Right lung (tissue), 5 donors: ENCODE data around the gene DIPK1B. TPM values are rescaled to one million over a fixed set of nuclear protein-coding genes. Genes with fewer than 3 reads are reported as not detected.

Source experiments
- DNase-seq, 2 donors: peaks; one replicate each; pipeline ENCODE4 v3.0.0-alpha.2; 2013
- polyA plus RNA-seq, 5 donors: library from polyadenylated mRNA; unstranded; fragments of 120-200 nt; gene quantifications; one replicate each; pipeline versions ENCODE4 v1.2.1 to v1.2.3, GENCODE V29; 2013; ENCODE audit warnings: inconsistent platforms in 1 of 5, low replicate concordance in 1 of 5; ENCODE audit not compliant: insufficient read length in 5 of 5, insufficient read depth in 1 of 5

DIPK1B gene
- polyA plus RNA-seq, 5 donors, result 22.7 to 47.6 (median 29.8) TPM

DNA sequence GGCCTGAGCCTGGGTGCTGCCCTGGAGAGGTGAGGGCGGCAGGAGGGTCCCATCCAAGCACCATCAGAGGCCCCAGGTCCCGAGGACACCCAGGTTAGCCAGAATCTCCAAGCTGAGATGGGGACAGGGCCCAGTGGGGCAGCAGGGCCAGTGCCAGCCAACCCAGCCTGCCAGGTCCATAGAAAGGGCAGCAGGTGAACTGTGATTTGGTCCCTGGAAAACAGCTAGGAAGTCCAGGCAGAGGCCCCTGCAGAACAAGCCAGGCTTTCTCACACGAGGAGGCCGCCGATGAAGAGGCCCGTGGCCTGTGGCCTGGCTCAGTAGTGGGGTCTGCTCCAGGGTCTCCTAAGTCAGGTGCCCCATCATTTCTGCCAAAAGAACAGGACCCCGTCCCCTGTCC, 27.2 kb upstream of the DIPK1B start:
- DNase-seq, result no peak

DNA sequence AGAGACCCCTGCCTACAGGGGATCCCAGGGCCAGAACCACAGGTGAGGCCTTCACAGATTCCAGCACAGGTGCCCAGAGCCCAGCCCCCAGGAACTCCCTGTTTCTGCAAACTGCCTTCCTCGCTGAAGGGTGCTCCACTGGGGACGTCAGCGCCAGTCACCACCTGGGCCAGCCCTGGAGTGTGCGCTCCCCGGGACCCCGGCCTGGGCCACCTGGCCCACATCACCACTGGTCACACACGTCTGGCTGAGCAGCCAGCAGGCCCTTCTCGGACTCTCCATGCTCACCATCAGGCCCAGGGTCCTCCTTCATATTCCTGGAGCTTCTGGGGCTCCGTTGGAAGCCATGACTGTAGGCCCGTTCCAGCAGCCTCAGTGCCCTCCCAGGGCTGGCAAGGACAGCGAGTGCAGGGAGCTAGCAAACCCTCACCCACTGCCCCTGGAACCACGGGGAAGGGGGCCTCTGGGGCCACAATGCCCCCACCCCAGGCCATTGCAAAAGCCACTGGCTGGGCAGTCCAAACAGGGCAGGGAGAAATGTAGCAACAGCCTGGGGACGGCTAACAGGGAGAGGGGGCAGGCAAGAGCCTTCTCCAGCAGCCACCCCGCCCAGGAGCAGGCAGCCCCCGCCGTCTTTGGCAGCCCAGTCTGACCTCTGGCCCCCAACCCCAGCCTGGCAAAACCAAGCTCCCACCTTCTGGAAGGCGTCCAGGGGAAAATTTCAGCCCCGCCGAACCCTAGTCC, 26.4 kb upstream of the DIPK1B start:
- DNase-seq, result no peak

DNA sequence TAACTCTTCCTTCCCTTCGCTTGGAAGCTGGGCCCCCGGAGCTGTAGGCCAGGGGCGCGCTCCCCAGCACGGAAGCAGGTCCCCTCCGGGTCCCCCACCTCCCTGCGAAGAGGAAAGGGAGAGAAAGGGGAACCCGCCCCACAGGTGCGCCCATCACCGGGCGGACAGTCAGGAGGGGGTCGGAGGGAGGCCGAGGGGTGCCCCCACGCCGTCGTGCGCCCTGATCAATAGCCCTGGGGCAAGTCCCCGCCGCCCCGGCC, 25.9 kb upstream of the DIPK1B start:
- no peak for DNase-seq

DNA sequence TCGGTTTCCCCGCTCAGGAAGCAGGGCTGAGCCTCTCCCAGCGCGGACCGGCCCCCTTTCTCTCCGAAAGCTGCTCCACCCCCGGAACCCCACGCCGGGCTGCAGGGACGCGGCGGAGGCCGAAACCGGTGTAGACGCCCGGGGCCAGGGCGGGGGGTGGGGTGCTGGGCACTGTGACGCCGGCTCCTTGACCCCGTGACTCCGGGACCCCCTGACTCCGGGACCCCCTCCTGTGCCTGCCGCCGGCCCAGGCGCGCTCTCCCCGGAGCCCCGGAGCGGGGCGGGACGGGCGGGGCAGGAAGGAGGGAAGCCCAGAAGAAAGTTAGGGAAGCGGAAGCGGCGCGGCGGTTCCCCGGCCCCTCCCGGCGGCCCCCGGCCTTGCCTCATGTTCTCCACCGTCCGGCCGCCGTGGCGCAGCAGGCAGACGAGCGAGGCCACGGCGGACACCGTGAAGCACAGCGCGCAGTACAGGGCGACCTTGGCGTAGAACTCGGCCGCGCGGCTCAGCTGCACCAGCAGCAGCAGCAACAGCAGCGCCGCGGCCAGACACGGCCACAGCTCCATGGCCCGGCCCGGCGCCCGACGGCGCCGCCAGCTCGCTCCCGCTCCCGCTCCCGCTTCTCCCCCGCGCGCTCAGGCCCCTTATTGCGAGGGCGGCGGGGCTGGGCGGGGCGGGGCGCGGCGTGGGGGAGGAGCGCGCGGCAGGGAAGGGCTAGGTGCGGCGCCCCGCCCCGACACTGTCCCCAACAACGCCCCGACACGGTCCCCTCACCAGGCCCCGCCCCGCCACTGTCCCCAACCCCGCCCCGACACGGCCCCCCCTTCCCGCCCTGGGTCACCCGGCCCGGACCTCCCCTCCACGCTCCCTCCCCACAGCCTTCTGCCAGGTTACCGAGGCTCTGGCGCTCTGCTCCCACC, 25.3 kb upstream of the DIPK1B start, which contains the start of gene AGPAT2:
AGPAT2 (minus strand) TSS at position 664 of the 918 bp plus-strand sequence; CDS start at position 564, 100 bp downstream.
- no peak for DNase-seq

DNA sequence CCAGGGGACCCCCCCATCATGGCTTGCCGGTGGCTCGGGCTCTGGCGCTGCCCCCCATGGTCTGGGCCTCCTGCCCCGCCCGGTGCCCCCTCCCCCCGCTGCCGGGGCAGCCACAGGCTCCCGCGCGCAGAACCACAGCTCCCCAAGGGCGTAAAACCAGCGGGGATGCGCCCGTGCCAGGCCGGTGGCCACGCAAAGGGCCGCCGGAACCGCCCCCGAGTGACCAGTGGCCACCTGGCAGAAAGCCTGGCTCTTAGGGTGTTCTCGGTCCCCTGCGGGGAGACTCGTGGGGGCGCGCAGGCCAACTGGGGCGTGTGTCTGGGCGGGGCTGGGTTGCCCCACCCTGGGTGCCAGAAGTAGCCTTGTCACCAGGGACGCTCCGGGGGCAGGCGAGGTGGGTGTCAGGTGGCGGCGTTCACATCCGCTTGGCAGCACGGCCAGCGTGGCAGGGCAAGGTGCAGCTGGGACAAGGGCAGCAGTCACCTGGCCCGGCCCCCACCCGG, 24.6 kb upstream of the DIPK1B start:
- DNase-seq, result no peak

DNA sequence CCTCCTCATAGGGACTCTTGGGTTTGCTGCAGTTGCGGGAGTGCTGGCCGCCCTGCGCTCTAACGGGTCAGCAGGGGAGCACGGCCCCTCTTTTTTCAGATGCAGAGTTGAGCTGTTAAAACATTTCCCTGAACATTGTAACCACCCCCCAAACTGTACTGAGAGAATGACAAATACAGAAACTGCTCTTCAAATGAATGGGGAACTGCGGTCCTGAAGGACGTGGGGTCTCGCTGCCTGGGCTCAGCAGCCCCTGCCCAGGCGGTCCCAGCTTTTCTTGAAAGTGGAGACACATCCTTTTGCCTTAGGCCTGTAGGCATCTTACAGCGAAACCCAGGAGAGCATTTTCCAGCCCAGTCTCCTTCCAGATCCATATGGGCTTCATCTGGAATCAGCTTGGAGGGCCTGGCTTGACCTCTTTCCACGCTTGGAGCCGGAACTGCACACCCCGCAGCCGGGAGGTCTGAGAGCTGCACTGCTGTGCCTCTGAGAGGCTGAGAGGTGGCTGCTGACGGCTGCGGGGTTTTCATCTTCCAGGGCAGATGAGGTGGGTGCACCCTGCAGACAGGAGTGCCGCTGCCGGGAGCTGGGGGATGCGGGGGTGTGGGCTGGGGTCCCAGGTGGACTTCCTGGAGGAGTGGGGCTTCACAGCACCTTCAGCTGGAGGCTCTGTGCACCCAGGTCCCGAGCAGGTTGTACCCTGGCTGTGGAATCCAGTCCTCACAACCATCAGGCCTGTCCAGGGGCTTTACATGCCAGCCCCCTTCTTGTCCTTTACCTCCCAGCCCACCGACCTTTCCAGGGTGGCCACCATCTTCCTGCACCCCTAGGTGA, 23.9 kb upstream of the DIPK1B start:
- peak; percentile 76 to 81 for DNase-seq

DNA sequence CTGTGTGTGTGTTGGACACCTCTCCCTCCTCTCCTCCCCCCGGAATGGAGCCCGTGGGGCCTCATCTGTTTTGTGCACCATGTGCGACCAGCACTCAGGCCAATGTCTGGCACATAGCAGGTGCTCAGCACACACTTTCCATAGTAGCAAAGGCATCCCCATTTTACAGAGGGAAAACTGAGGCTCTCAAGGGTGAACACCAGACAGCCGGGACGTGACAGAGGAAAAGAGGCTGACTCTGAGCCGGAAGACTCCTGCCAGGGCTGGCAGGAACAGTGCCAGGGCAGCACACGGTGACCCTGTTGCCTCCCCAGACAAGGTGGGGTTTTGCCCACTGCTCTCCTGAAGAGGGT, 23.3 kb upstream of the DIPK1B start:
- DNase-seq, result no peak

DNA sequence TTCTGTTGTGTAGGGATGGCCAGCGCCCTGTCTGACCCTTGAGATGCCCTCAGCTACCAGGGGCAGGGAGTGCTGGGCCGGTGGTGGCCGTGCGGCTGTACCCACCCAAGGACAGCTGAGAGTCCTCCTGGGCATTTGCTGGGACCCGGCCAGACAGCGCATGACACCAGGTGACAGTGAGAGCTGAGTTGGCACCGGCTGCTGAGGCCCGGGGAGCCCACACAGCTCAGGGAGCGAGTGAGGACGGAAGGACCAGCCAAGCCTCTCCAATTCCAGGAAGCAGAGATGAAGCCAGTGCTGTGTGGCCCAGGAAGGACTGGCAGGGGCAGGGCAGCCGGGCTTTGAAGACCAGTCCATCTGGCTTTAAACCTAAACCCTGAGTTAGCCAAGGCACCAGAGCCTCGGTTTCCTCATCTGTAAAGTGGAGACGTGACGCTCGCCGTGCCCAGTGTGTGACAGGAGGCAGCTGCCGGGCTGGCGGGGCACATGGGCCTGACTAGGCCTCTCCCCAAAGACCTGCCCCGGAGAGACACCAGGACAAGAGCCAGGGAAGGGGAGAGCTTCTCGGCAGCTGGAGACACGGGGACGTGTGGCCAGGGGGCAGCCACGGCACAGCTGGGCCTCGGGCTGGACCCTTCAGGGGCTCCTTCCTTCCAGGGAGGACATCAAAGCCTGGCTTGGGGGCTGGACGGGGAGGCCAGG, 22.1 kb upstream of the DIPK1B start:
- DNase-seq, result no peak

DNA sequence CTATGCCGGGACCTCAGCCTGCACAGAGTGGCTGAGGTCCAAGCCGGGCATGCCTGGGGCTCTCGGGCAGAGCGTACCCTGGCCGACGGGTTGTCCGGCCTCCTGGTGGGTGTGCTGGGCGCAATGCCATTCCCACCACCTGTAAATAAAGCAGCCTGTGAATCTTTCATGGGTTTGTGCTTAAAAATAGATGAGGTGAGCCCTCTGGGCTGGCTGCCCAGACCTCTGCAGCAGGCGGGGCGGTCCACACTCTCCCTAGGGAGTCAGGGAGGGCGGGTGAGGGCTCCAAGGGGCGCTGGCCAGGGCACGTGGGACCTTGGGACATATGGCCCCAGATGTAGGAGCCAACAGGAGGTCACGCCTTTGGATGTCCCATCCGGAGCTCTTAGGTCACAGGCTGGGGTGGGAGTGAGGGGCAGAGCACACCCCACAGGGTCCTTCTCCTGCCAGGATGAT, 21.5 kb upstream of the DIPK1B start:
- DNase-seq, result no peak

DNA sequence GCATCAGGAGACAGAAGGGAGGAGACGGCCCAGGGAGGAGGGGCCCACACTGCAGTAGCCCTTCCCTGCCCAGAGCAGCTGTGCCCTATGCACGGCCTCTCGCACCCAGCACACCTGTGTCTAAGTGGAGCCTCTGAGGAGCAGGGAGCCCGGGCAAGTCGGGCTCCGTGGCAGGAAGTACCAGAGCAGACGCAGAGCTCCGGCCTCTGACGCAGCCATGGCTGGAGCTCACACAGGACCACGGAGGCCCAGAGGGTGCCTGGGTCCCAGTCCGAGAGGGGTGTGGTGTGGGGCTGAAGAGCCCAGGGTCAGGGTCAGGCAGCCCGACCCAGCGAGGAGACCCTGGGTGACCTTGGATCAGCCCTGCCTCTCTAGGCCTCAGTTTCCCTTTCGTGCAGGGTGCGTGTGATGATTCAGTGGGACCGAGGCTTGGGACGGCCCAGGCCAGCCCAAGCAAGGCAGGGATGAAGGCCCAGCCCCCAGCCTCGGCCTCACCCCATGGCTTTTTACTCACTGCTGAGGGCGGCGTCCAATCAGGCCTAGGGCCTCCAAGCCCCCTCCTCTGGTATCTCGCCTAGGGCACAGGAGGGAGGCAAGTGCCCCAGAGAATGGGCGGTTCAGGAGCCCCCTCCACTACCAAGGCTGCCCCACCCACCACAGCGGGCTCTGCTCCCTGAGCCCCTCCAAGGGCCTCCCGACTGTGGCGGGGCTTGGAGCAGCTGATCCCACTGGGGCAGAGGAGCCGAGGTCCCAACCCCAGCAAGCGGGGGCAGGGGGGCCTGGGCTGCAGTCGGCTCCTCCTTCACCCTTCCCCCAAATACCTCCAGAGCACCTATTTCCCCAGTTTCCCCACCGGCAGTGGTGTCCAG, 20.8 kb upstream of the DIPK1B start:
- DNase-seq, result no peak

DNA sequence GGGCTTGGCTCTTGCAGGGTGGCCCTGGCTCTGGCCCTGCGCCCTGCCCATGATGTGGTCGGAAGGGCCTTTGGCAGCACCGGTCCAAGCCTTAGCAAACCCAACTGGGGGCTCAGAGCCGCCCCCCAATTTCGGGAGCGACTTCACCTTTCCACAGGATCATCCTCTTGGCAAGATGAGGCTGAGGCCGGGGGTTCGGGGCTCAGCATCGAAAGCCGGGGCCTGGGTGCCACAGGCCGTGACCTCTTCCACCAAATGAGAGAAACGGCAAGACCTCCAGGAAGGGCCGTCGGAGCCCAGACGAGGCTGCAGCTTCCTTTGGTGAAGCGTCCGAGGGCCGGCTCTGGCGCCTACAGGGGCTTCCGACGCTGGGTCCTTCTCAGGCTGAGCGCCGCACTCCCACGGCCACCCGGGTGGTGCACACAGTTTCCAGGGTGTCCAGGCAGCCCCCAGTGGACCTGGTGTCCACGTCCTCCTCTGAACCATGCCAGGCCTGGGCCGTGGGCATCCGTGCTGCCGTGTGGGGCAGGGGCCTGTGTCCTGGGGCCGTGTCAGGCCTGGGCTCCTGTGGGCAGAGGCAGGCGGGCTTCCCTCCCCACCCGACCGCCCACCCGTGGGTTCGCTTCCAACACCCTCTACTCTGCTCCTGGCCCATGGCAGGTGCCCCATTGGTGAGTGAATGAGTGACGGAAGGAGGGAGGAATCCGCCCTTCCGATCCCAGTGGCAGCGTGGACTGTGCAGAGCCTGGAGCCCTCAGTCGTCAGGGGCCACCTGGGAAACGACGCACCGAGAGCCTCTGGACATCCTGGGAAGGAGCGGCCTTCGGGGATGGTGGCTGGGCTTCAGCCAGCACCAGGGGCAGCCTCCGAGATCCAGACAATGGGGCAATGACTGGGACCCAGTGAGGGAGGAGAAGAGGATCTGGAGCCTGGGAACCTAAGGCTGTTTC, 19.9 kb upstream of the DIPK1B start:
- no peak for DNase-seq

DNA sequence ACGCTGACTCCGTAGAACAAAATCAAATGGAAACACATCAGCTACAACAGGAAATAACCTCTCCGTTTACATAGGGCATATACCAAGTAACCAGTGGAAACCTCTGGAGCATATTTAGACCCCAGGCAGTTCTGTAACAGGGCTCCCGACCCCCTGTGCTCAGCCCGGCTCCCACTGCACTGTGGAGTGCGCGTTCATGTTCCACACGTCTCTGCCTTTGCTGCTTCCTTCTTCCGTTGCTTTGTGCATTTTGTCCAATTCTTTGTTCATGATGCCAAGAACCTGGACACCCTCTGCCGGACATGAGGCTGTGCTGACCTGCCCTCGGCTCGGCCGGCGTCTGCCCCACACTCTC, 19.3 kb upstream of the DIPK1B start:
- no peak for DNase-seq

DNA sequence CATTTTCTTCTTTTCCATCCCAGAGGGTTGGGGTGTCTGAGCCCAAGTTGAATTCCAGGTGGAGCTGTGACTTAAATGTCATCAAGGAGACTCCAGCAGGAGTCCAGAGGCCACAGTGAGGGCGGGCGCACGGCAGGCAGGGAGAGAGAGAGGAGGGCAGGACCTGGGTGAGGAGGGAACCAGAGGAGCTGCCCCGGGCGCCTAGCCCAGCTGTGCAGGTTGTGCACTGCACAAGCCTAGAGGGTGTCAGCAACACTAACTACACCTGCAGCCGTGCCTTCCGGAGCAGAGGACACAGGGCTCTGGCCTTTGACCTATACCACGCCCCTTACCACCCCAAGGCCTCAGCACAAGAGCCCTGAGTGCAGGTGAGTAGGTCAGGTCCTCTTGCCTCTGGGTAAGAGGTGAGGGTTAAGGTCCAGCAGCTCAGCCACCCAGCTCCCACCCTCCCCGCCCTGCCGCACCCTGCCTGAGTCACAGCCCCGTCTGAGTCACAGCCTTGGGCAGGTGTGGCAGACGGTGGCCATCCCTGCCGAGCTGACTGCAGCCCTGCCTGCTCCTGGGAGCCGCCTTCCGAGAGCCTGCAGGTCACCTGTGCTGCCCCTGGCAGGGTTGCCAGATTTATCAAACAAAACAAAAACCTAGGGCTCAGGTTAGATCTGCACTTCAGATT, 18.7 kb upstream of the DIPK1B start:
- DNase-seq, result no peak

DNA sequence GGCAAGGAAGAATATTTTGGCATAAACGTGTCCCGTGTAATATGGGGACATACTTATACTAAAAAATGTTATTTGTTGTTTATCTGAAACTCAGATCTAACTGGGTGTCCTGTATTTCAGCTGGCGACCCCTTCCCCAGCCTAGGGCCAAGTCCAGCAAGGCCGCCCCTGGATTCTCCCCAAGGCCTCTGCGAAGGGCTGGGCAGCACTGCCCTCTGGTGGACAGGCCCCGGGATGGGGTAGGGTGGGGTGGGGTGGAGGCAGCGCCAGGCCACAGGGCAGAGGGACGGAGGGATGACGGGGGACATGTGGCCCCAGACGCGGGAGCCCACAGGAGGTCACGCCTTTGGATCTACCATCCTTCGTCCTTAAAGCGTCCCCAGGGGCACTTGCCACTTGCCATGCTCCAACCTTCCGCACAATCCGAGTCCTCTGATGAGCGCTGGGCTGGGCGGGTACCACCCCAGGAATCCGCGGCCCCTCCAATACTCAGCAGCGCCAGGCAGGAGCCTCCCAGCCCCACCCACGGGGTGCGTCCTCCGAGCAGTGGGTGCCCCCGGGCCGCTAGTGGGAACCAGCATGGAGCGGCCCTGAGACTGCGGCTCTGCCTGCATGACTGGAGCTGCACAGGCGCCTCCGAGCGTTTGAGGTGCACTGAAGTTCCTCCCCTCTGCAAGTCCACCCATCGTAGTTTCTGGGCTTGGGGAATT, 18.1 kb upstream of the DIPK1B start:
- DNase-seq, result no peak

DNA sequence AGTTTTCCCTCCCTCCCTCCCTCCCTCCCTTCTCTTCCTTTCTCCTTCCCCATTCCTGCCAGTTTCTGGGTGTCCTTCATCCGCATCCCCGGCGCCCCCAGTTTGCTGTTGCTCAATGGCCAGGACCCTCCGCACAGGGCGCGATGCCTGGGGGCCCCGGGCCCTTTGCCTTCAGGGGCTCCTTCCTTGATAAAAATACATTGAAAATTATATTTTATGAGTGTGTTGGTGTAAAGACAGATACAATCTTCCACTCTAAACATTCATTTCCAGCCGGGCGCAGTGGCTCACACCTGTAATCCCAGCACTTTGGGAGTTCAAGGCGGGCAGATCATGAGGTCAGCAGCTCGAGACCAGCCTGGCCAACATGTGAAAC, 17.5 kb upstream of the DIPK1B start:
- DNase-seq, result no peak

DNA sequence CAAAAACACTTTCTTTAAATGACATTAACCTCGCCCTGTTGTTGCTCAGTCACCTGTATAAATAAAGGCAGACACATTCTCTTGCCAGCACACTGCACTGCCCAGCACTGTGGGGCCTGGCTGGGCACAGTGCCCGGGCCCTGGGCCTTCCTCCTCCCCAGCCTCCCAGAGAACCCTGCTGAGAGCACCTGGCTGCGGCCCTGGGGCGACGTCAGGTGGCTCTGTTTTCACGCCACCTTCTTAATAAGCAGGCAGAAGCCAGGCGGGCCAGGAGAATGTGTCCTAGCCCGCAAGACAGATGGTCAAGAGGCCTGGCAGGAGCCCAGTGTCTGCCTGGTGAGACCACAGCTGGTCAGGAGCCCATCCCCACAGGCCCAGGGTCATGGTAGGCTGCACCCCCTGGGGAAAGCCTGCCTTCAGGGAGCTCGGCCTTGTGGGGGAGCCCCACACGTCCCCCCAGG, 16.9 kb upstream of the DIPK1B start:
- no peak for DNase-seq

DNA sequence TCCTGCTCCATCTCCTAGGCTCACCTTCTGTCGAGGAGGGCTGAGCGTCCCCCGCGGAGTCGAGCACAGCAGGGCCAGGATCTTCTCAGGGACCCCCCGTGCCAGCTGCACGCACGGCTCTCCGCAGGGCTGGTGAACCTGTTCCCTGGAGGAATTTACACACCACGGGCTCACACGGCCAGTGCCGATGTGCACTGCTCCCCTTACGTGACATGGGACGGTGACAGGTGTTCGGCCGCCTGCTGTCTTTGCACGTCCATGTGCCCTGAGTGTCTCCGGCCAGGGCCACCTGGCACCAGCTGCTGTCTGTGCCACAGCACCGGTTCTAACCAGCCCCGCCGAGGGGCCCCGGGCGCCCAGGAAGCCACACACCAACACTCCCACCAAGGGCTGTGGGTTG, 16.4 kb upstream of the DIPK1B start:
- DNase-seq, result no peak

DNA sequence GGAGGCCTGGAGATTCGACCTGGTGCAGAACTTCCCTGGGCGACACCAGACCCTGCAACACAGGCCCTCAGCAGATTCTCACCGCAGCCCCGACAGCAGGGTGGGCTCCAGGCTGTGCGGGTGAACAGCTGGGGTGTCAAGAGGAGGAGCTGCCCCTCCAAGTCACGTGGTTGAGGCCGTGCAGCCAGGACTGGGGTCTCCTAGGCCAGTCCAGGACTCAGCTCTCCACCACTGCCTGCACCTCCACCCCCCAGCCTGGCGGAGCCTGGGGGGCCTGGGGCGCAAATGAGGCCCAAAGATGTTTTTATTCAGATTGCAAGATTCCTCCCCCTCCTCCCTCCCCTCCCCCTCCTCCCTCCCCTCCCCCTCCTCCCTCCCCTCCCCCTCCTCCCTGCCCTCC, 15.9 kb upstream of the DIPK1B start:
- DNase-seq, result no peak
